ENCODE results near the gene CSF1R. TPM values are rescaled to one million over a fixed set of nuclear protein-coding genes. Genes with fewer than 3 reads are reported as not detected.

The CSF1R gene
- total RNA-seq, 1 experiment from 2014 or later = 5.8 TPM

GRCh38 chr5:150068472-150068871 lies 17.9 kb downstream of the CSF1R start:
- no peaks in the 10 kb centered on the region for H3K27me3 ChIP-seq (replicated peaks; ENCODE audit: control insufficient read depth, insufficient read depth, low read length)
- DNase-seq = no peak
- TF ChIP-seq CTCF (IDR thresholded peaks at IDR 0.05; ENCODE audit: insufficient read depth in 1 of 2, low read depth in 1 of 2, low read length in 1 of 2, severe bottlenecking in 1 of 2, unreplicated experiment in 1 of 2) = no peak
- H3K4me1 ChIP-seq = no peaks in the 10 kb centered on the region
- H3K9me3 ChIP-seq = no peaks in the 10 kb centered on the region
- Mint-ChIP-seq H3K27ac (ENCODE audit: unreplicated experiment) (no peak overlapping the region), H3K4me3 (ENCODE audit: unreplicated experiment) (no peak overlapping the region), H3K27me3 (ENCODE audit: insufficient read depth, unreplicated experiment) (no peaks in the 10 kb centered on the region), H3K9me3 (ENCODE audit: unreplicated experiment) (no peaks in the 10 kb centered on the region), H3K36me3 (ENCODE audit: insufficient read depth, unreplicated experiment) (no peaks in the 10 kb centered on the region), H3K4me1 (ENCODE audit: low read depth, unreplicated experiment) (no peaks in the 10 kb centered on the region)
- BruUV-seq (replicated peaks) = no TSS peak
- POLR2A ChIA-PET = no interaction called here
- no peaks in the 10 kb centered on the region for H3K36me3 ChIP-seq (ENCODE audit: control insufficient read depth, insufficient read depth, low read length)
- CTCF ChIA-PET = no interaction called here
- H3K4me3 ChIP-seq (ENCODE audit: low read depth, low read length) = no peak overlapping the region
- intact Hi-C loops (cut with micrococcal nuclease; ENCODE audit: unreplicated experiment) = no loop called here

GRCh38 chr5:150068071-150068470 lies 18.3 kb downstream of the CSF1R start:
- no peaks in the 10 kb centered on the region for H3K9me3 Mint-ChIP-seq (ENCODE audit: unreplicated experiment)
- intact Hi-C loops (cut with micrococcal nuclease; ENCODE audit: unreplicated experiment) = no loop called here
- no peak overlapping the region for H3K4me3 Mint-ChIP-seq (ENCODE audit: unreplicated experiment)
- ChIA-PET CTCF (no interaction called here), POLR2A (no interaction called here)
- H3K27me3 ChIP-seq (replicated peaks; ENCODE audit: control insufficient read depth, insufficient read depth, low read length) = no peaks in the 10 kb centered on the region
- BruUV-seq (replicated peaks) = no TSS peak
- no peaks in the 10 kb centered on the region for H3K27me3 Mint-ChIP-seq (ENCODE audit: insufficient read depth, unreplicated experiment)
- TF ChIP-seq CTCF (IDR thresholded peaks at IDR 0.05; ENCODE audit: insufficient read depth in 1 of 2, low read depth in 1 of 2, low read length in 1 of 2, severe bottlenecking in 1 of 2, unreplicated experiment in 1 of 2) = no peak
- H3K27ac Mint-ChIP-seq (ENCODE audit: unreplicated experiment) = no peak overlapping the region
- H3K4me3 ChIP-seq (ENCODE audit: low read depth, low read length) = no peak overlapping the region
- no peaks in the 10 kb centered on the region for H3K4me1 ChIP-seq
- H3K4me1 Mint-ChIP-seq (ENCODE audit: low read depth, unreplicated experiment) = no peaks in the 10 kb centered on the region
- H3K36me3 ChIP-seq (ENCODE audit: control insufficient read depth, insufficient read depth, low read length) = no peaks in the 10 kb centered on the region
- H3K36me3 Mint-ChIP-seq (ENCODE audit: insufficient read depth, unreplicated experiment) = no peaks in the 10 kb centered on the region
- no peaks in the 10 kb centered on the region for H3K9me3 ChIP-seq
- DNase-seq = no peak

DNA sequence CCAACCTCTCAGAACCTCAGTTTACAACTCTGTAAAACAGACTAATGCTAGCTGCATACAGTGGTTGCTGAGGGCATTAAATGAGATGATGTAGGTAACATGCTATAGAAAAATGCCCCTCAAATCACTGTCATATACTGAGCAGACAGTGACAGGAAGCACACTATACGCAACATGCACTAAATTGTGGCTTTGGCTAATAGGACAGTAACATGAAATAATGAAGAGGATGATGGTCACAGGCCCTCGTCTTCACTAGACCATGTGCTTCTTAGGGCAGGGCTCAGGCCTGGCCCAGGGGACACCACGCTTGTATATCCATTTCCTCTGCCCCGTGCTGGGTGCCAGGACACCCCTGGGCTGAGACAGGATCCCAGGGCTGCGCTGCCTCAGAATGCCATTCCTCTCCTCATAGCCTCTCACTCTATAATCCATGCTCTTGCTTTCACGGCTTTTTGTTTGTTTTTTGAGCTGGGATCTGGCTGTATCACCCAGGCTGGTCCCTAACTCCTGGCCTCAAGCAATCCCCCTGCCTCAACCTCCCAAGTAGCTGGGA lies 18.9 kb downstream of the CSF1R start:
- Histone ChIP-seq H3K27me3 (replicated peaks; ENCODE audit: control insufficient read depth, insufficient read depth, low read length) (no peaks in the 10 kb centered on the region), H3K4me1 (peaks cover 2% of the 10 kb centered on the region; the same call in 1 of the 2 replicates), H3K36me3 (ENCODE audit: control insufficient read depth, insufficient read depth, low read length) (no peaks in the 10 kb centered on the region), H3K4me3 (ENCODE audit: low read depth, low read length) (no peak overlapping the region), H3K9me3 (no peaks in the 10 kb centered on the region)
- intact Hi-C loops (cut with micrococcal nuclease; ENCODE audit: unreplicated experiment) = no loop called here
- Mint-ChIP-seq H3K9me3 (ENCODE audit: unreplicated experiment) (no peaks in the 10 kb centered on the region), H3K36me3 (ENCODE audit: insufficient read depth, unreplicated experiment) (no peaks in the 10 kb centered on the region), H3K27ac (ENCODE audit: unreplicated experiment) (no peak overlapping the region), H3K27me3 (ENCODE audit: insufficient read depth, unreplicated experiment) (no peaks in the 10 kb centered on the region), H3K4me3 (ENCODE audit: unreplicated experiment) (no peak overlapping the region), H3K4me1 (ENCODE audit: low read depth, unreplicated experiment) (peaks cover 3% of the 10 kb centered on the region)
- BruUV-seq (replicated peaks) = no TSS peak
- TF ChIP-seq CTCF (IDR thresholded peaks at IDR 0.05; ENCODE audit: insufficient read depth in 1 of 2, low read depth in 1 of 2, low read length in 1 of 2, severe bottlenecking in 1 of 2, unreplicated experiment in 1 of 2) = no peak
- no peak for DNase-seq
- ChIA-PET POLR2A (no interaction called here), CTCF (no interaction called here)
